ENCODE results near the gene AADAC. TPM values are rescaled to one million over a fixed set of nuclear protein-coding genes. Genes with fewer than 3 reads are reported as not detected.
"Not testable (repeated sequence)": the region's sequence is repeated elsewhere in the genome, so short reads cannot be mapped to it uniquely, and the experiment has no call there.

Gene AADAC
- polyA plus RNA-seq, 2 donors: 0.75 to 0.82 TPM

- no peaks in the 10 kb centered on the region for H3K9me3 ChIP-seq (ENCODE audit: control insufficient read depth in 2 of 2, insufficient read depth in 1 of 2, low read depth in 1 of 2, low read length in 1 of 2)
- H3K27ac ChIP-seq (ENCODE audit: low read depth in 2 of 2, low read length in 1 of 2): no peak overlapping the region
- H3K27me3 ChIP-seq (ENCODE audit: control insufficient read depth in 1 of 2, insufficient read depth in 2 of 2, low read length in 2 of 2): no peaks in the 10 kb centered on the region
- H3K36me3 ChIP-seq (ENCODE audit: control insufficient read depth in 2 of 2, insufficient read depth in 2 of 2, low read length in 1 of 2): no peaks in the 10 kb centered on the region
- H3K4me3 ChIP-seq (ENCODE audit: low read depth in 1 of 2, low read length in 2 of 2): no peak overlapping the region
- no peaks in the 10 kb centered on the region for H3K4me1 ChIP-seq (ENCODE audit: control insufficient read depth in 2 of 2, insufficient read depth in 2 of 2, low read length in 1 of 2)
- WGBS, 2 donors: 61 to 67% methylated on average over 3 of the region's 3 CpGs
Measured at GRCh38 chr3:151845306-151845905, 31.5 kb downstream of the AADAC start.

- H3K4me1 ChIP-seq (ENCODE audit: control insufficient read depth in 2 of 2, insufficient read depth in 2 of 2, low read length in 1 of 2); H3K36me3 ChIP-seq (ENCODE audit: control insufficient read depth in 2 of 2, insufficient read depth in 2 of 2, low read length in 1 of 2); H3K4me3 ChIP-seq (ENCODE audit: low read depth in 1 of 2, low read length in 2 of 2); H3K9me3 ChIP-seq (ENCODE audit: control insufficient read depth in 2 of 2, insufficient read depth in 1 of 2, low read depth in 1 of 2, low read length in 1 of 2); H3K27ac ChIP-seq (ENCODE audit: low read depth in 2 of 2, low read length in 1 of 2); H3K27me3 ChIP-seq (ENCODE audit: control insufficient read depth in 1 of 2, insufficient read depth in 2 of 2, low read length in 2 of 2): not testable (repeated sequence)
- WGBS, 2 donors: 93 to 97% methylated on average over 2 of the region's 2 CpGs
Measured at GRCh38 chr3:151850065-151850464, 36.1 kb downstream of the AADAC start.

GRCh38 chr3:151852074-151852811 lies 38.3 kb downstream of the AADAC start:
- Histone ChIP-seq H3K4me3 (ENCODE audit: low read depth in 1 of 2, low read length in 2 of 2) (no peak overlapping the region), H3K36me3 (ENCODE audit: control insufficient read depth in 2 of 2, insufficient read depth in 2 of 2, low read length in 1 of 2) (no peaks in the 10 kb centered on the region), H3K27me3 (ENCODE audit: control insufficient read depth in 1 of 2, insufficient read depth in 2 of 2, low read length in 2 of 2) (no peaks in the 10 kb centered on the region), H3K4me1 (ENCODE audit: control insufficient read depth in 2 of 2, insufficient read depth in 2 of 2, low read length in 1 of 2) (no peaks in the 10 kb centered on the region), H3K9me3 (ENCODE audit: control insufficient read depth in 2 of 2, insufficient read depth in 1 of 2, low read depth in 1 of 2, low read length in 1 of 2) (no peaks in the 10 kb centered on the region), H3K27ac (ENCODE audit: low read depth in 2 of 2, low read length in 1 of 2) (no peak overlapping the region)
- WGBS, 2 donors: 82 to 88% methylated on average over 11 of the region's 11 CpGs

GRCh38 chr3:151856118-151856517 lies 42.2 kb downstream of the AADAC start:
- Histone ChIP-seq H3K27me3 (ENCODE audit: control insufficient read depth in 1 of 2, insufficient read depth in 2 of 2, low read length in 2 of 2) (no peaks in the 10 kb centered on the region), H3K9me3 (ENCODE audit: control insufficient read depth in 2 of 2, insufficient read depth in 1 of 2, low read depth in 1 of 2, low read length in 1 of 2) (no peaks in the 10 kb centered on the region), H3K4me1 (ENCODE audit: control insufficient read depth in 2 of 2, insufficient read depth in 2 of 2, low read length in 1 of 2) (no peaks in the 10 kb centered on the region), H3K27ac (ENCODE audit: low read depth in 2 of 2, low read length in 1 of 2) (no peak overlapping the region), H3K36me3 (ENCODE audit: control insufficient read depth in 2 of 2, insufficient read depth in 2 of 2, low read length in 1 of 2) (no peaks in the 10 kb centered on the region), H3K4me3 (ENCODE audit: low read depth in 1 of 2, low read length in 2 of 2) (no peak overlapping the region)
- WGBS, 2 donors: 80 to 82% methylated on average over 3 of the region's 3 CpGs

- 91 to 92% methylated on average over 2 of the region's 2 CpGs for WGBS, 2 donors
- Histone ChIP-seq H3K9me3 (ENCODE audit: control insufficient read depth in 2 of 2, insufficient read depth in 1 of 2, low read depth in 1 of 2, low read length in 1 of 2) (no peaks in the 10 kb centered on the region), H3K27me3 (ENCODE audit: control insufficient read depth in 1 of 2, insufficient read depth in 2 of 2, low read length in 2 of 2) (no peaks in the 10 kb centered on the region), H3K27ac (ENCODE audit: low read depth in 2 of 2, low read length in 1 of 2) (no peak overlapping the region), H3K36me3 (ENCODE audit: control insufficient read depth in 2 of 2, insufficient read depth in 2 of 2, low read length in 1 of 2) (no peaks in the 10 kb centered on the region), H3K4me1 (ENCODE audit: control insufficient read depth in 2 of 2, insufficient read depth in 2 of 2, low read length in 1 of 2) (no peaks in the 10 kb centered on the region), H3K4me3 (ENCODE audit: low read depth in 1 of 2, low read length in 2 of 2) (no peak overlapping the region)
Measured at GRCh38 chr3:151856641-151857040, 42.7 kb downstream of the AADAC start.

- no peaks in the 10 kb centered on the region for H3K27me3 ChIP-seq (ENCODE audit: control insufficient read depth in 1 of 2, insufficient read depth in 2 of 2, low read length in 2 of 2)
- no peak overlapping the region for H3K4me3 ChIP-seq (ENCODE audit: low read depth in 1 of 2, low read length in 2 of 2)
- 64 to 75% methylated on average over 2 of the region's 2 CpGs for WGBS, 2 donors
- no peaks in the 10 kb centered on the region for H3K4me1 ChIP-seq (ENCODE audit: control insufficient read depth in 2 of 2, insufficient read depth in 2 of 2, low read length in 1 of 2)
- no peak overlapping the region for H3K27ac ChIP-seq (ENCODE audit: low read depth in 2 of 2, low read length in 1 of 2)
- no peaks in the 10 kb centered on the region for H3K9me3 ChIP-seq (ENCODE audit: control insufficient read depth in 2 of 2, insufficient read depth in 1 of 2, low read depth in 1 of 2, low read length in 1 of 2)
- no peaks in the 10 kb centered on the region for H3K36me3 ChIP-seq (ENCODE audit: control insufficient read depth in 2 of 2, insufficient read depth in 2 of 2, low read length in 1 of 2)
Measured at GRCh38 chr3:151859233-151859673, 45.3 kb downstream of the AADAC start.

GRCh38 chr3:151859905-151860304 lies 46.0 kb downstream of the AADAC start:
- no peaks in the 10 kb centered on the region for H3K27me3 ChIP-seq (ENCODE audit: control insufficient read depth in 1 of 2, insufficient read depth in 2 of 2, low read length in 2 of 2)
- H3K4me1 ChIP-seq (ENCODE audit: control insufficient read depth in 2 of 2, insufficient read depth in 2 of 2, low read length in 1 of 2): no peaks in the 10 kb centered on the region
- no peaks in the 10 kb centered on the region for H3K9me3 ChIP-seq (ENCODE audit: control insufficient read depth in 2 of 2, insufficient read depth in 1 of 2, low read depth in 1 of 2, low read length in 1 of 2)
- no peak overlapping the region for H3K27ac ChIP-seq (ENCODE audit: low read depth in 2 of 2, low read length in 1 of 2)
- H3K36me3 ChIP-seq (ENCODE audit: control insufficient read depth in 2 of 2, insufficient read depth in 2 of 2, low read length in 1 of 2): no peaks in the 10 kb centered on the region
- no peak overlapping the region for H3K4me3 ChIP-seq (ENCODE audit: low read depth in 1 of 2, low read length in 2 of 2)

- 87 to 95% methylated on average over 2 of the region's 2 CpGs for WGBS, 2 donors
- Histone ChIP-seq H3K27me3 (ENCODE audit: control insufficient read depth in 1 of 2, insufficient read depth in 2 of 2, low read length in 2 of 2) (no peaks in the 10 kb centered on the region), H3K9me3 (ENCODE audit: control insufficient read depth in 2 of 2, insufficient read depth in 1 of 2, low read depth in 1 of 2, low read length in 1 of 2) (no peaks in the 10 kb centered on the region), H3K4me3 (ENCODE audit: low read depth in 1 of 2, low read length in 2 of 2) (no peak overlapping the region), H3K36me3 (ENCODE audit: control insufficient read depth in 2 of 2, insufficient read depth in 2 of 2, low read length in 1 of 2) (no peaks in the 10 kb centered on the region), H3K27ac (ENCODE audit: low read depth in 2 of 2, low read length in 1 of 2) (no peak overlapping the region), H3K4me1 (ENCODE audit: control insufficient read depth in 2 of 2, insufficient read depth in 2 of 2, low read length in 1 of 2) (no peaks in the 10 kb centered on the region)
Measured at GRCh38 chr3:151863611-151864010, 49.7 kb downstream of the AADAC start.

- no peak overlapping the region for H3K27ac ChIP-seq (ENCODE audit: low read depth in 2 of 2, low read length in 1 of 2)
- H3K27me3 ChIP-seq (ENCODE audit: control insufficient read depth in 1 of 2, insufficient read depth in 2 of 2, low read length in 2 of 2): no peaks in the 10 kb centered on the region
- no peaks in the 10 kb centered on the region for H3K36me3 ChIP-seq (ENCODE audit: control insufficient read depth in 2 of 2, insufficient read depth in 2 of 2, low read length in 1 of 2)
- no peaks in the 10 kb centered on the region for H3K9me3 ChIP-seq (ENCODE audit: control insufficient read depth in 2 of 2, insufficient read depth in 1 of 2, low read depth in 1 of 2, low read length in 1 of 2)
- no peak overlapping the region for H3K4me3 ChIP-seq (ENCODE audit: low read depth in 1 of 2, low read length in 2 of 2)
- H3K4me1 ChIP-seq (ENCODE audit: control insufficient read depth in 2 of 2, insufficient read depth in 2 of 2, low read length in 1 of 2): no peaks in the 10 kb centered on the region
- WGBS, 2 donors: 49 to 53% methylated on average over 4 of the region's 4 CpGs
Measured at GRCh38 chr3:151864423-151865101, 50.6 kb downstream of the AADAC start.
